Astrocyte of the spinal cord (primary cell): Measurements from ENCODE around the gene DYNC2I2.

Source experiments
- DNase-seq: peaks from one replicate; pipeline ENCODE4 v3.0.0; 2011; ENCODE audit warnings: low read depth, low spot score
- H3K4me3 ChIP-seq: 2 replicates; pipeline ENCODE4 v1.5.1; 2011; ENCODE audit warnings: low read depth, mild to moderate bottlenecking, low read length, moderate library complexity
- CTCF ChIP-seq: IDR thresholded peaks from 2 replicates; pipeline ENCODE4 v1.5.1; 2012; ENCODE audit warnings: low read depth, mild to moderate bottlenecking, low read length, inconsistent platforms
- in situ Hi-C: cut with HindIII; loops from 2 replicates; pipeline ENCODE4 v1.10.0; 2017; ENCODE audit warnings: low sequenced_read_pairs

DYNC2I2 gene

GRCh38 chr9:128607642-128608350 lies 48.9 kb downstream of the DYNC2I2 start:
- no peak overlapping the region for H3K4me3 ChIP-seq
- TF ChIP-seq CTCF, result no peak
- in situ Hi-C loops, result no loop called here
- peak; percentile 63 for DNase-seq

GRCh38 chr9:128603697-128604096 lies 53.0 kb downstream of the DYNC2I2 start:
- in situ Hi-C loops, result no loop called here
- DNase-seq, result no peak
- no peak overlapping the region for H3K4me3 ChIP-seq
- no peak for TF ChIP-seq CTCF

GRCh38 chr9:128600099-128600498 lies 56.5 kb downstream of the DYNC2I2 start:
- no peak for TF ChIP-seq CTCF
- in situ Hi-C loops, result no loop called here
- DNase-seq, result no peak

GRCh38 chr9:128595471-128595870 lies 61.2 kb downstream of the DYNC2I2 start:
- H3K4me3 ChIP-seq, result no peak overlapping the region
- no peak for DNase-seq
- no peak for TF ChIP-seq CTCF
- in situ Hi-C loops, result no loop called here

More at GRCh38 chr9:128600099-128600498, 56.5 kb downstream of the DYNC2I2 start:
- H3K4me3 ChIP-seq, result no peak overlapping the region

- no peak overlapping the region for H3K4me3 ChIP-seq
- no peak for TF ChIP-seq CTCF
- in situ Hi-C loops, result no loop called here
- no peak for DNase-seq
Observed at GRCh38 chr9:128593856-128594255, 62.8 kb downstream of the DYNC2I2 start.

- in situ Hi-C loops, result no loop called here
- no peak overlapping the region for H3K4me3 ChIP-seq
- no peak for TF ChIP-seq CTCF
- DNase-seq, result no peak
Observed at GRCh38 chr9:128593039-128593438, 63.6 kb downstream of the DYNC2I2 start.
